Neural progenitor cell (in vitro differentiated cells): ENCODE data around the gene UBC.

Experiments
- CTCF ChIP-seq: fragments of 200-600 bp; sonication (generic); IDR thresholded peaks from 2 replicates; pipeline ENCODE4 v1.5.1; 2017; ENCODE audit warnings: antibody characterized with exemption, mild to moderate bottlenecking
- EZH2 ChIP-seq: fragments of 200-600 bp; sonication (generic); IDR thresholded peaks from 2 replicates; pipeline ENCODE4 v1.6.1; 2017; ENCODE audit warnings: antibody characterized with exemption, mild to moderate bottlenecking, moderate library complexity
- EZH2phosphoT487 ChIP-seq: fragments of 200-600 bp; sonication (generic); IDR thresholded peaks from 2 replicates; pipeline ENCODE4 v1.6.1; 2017; ENCODE audit warnings: antibody characterized with exemption

- no peak for TF ChIP-seq CTCF
- no peak for TF ChIP-seq EZH2
- no peak for TF ChIP-seq EZH2phosphoT487
These were observed 47.0 kb downstream of the UBC start for GRCh38 chr12:124867401-124867930.
